ENCODE results near the gene FAM107B. TPM values are rescaled to one million over a fixed set of nuclear protein-coding genes. Genes with fewer than 3 reads are reported as not detected.

Gene FAM107B
- polyA plus RNA-seq, 4 donors: 85.6 to 118 (median 114) TPM

GRCh38 chr10:14586901-14587300, 187.8 kb downstream of the FAM107B start:
- no peak for DNase-seq (ENCODE audit: low read depth in 4 of 4, low spot score in 3 of 4)

GRCh38 chr10:14585287-14586193, 189.2 kb downstream of the FAM107B start:
- no peak for DNase-seq (ENCODE audit: low read depth in 4 of 4, low spot score in 3 of 4)

GRCh38 chr10:14584661-14585060, 190.0 kb downstream of the FAM107B start:
- DNase-seq (ENCODE audit: low read depth in 4 of 4, low spot score in 3 of 4): no peak

- DNase-seq (ENCODE audit: low read depth in 4 of 4, low spot score in 3 of 4): no peak
Measured at GRCh38 chr10:14583967-14584366, 190.7 kb downstream of the FAM107B start.

DNA sequence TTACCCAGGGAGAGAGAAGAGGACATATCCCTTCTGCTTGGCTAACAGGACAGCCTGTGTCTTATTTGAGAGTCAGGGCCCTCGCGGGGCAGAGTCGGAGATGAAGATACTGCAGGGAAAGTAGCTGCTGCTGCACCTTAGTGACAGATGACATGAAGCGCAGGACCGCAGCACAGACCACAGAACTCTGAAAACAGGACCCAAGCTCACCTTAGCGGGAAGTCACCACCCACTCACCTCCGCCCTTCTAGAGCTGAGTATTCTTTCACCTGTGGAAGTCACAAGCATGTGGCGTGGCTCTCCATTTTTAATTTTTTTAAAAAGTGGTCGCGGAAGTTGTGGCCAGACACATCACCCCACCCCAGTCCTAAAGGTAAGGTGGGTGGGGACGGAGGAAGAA, 191.4 kb downstream of the FAM107B start:
- no peak for DNase-seq (ENCODE audit: low read depth in 4 of 4, low spot score in 3 of 4)

- DNase-seq (ENCODE audit: low read depth in 4 of 4, low spot score in 3 of 4): no peak
Measured at GRCh38 chr10:14581553-14582321, 193.0 kb downstream of the FAM107B start.

- DNase-seq (ENCODE audit: low read depth in 4 of 4, low spot score in 3 of 4): no peak
Measured at GRCh38 chr10:14580671-14581332, 193.9 kb downstream of the FAM107B start.

- no peak for DNase-seq (ENCODE audit: low read depth in 4 of 4, low spot score in 3 of 4)
Measured at GRCh38 chr10:14579405-14579804, 195.3 kb downstream of the FAM107B start.

DNA sequence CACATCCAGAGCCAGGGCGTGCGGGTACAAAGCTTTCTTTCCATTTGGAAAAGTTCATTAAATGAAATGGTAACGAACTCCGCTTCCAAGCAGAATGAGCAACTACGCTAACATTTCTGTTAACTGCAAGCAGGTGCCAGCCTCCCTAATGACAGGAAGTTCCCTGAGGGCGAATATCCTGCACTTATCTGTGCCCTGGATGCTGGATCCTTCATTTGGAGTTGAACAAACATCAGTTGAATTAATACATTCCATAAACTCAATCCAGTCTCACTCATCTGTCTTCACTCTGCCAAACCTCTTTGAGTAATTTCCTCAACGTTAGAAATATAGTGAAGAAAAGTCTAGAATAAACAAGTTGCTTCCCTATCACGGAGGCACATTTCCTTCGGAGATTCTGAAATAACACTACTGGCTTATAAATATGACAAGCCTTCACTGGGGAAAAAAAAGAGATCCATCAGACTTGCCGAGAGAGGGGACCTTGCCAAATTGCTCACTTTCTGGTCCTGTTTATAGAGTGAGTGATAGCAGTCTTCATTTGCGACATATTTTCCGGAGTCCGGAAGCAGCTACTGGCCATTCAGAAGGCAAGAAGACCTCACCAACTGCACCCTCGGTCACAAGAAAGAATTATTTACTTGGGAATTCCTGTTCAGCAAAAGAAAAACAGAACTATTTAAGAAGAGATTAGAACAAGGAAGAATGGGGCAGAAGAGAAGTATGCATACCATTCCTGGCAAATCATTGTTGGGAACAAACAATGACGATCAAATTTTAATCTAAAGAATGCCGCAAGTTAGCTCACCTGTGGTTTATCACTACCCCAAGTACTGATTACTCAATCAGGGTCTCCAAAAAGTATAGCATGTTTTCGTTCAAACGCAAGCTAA, 196.4 kb downstream of the FAM107B start:
- DNase-seq (ENCODE audit: low read depth in 4 of 4, low spot score in 3 of 4): no peak

DNA sequence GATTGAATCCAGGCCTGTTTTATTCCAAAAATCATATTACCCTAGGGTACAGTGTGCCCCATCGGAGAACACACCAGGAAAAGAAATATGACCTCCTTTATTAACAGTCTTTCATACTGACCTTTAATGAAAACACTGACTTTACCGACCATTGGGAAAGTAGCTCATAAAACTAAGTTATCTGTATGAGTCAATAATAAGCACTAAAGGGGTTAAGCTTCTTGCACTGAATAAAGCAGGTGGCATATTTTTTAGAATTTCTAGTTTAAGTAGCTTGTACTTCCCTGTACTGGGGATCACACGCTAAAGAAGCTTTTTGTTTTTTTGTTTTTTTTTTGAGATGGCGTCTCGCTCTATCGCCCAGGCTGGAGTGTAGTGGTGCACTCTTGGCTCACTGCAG, 199.8 kb downstream of the FAM107B start:
- no peak for DNase-seq (ENCODE audit: low read depth in 4 of 4, low spot score in 3 of 4)

- DNase-seq (ENCODE audit: low read depth in 4 of 4, low spot score in 3 of 4): no peak
Measured at GRCh38 chr10:14574291-14574690, 200.4 kb downstream of the FAM107B start.

DNA sequence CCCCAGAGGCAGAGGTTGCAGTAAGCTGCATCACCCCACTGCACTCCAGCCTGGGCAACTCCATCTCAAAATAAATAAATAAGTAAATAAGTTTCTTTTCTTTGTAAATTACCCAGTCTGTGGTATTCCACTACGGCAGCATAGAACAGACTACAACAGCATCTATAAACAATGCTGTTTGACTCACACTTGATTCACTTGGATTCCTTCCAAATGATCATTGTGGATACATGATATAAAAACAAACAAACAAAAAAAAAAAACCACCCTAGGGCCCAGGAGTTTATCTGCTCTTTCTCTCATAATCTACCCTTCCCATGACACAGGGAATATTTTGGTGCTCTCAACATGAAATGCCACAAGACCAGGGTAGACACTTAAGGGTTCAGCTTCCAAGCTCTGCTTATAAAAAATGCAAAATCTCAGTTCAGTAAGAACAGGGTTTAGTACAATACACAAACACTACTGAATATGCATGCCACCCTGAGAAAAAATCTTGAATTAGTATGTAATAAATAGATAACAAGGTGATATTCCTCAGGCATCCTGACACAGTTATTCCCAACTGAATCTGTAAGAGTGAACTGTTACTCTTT, 200.9 kb downstream of the FAM107B start:
- DNase-seq (ENCODE audit: low read depth in 4 of 4, low spot score in 3 of 4): no peak

- DNase-seq (ENCODE audit: low read depth in 4 of 4, low spot score in 3 of 4): no peak
Measured at GRCh38 chr10:14572811-14573210, 201.9 kb downstream of the FAM107B start.

- no peak for DNase-seq (ENCODE audit: low read depth in 4 of 4, low spot score in 3 of 4)
Measured at GRCh38 chr10:14571866-14572507, 202.7 kb downstream of the FAM107B start.

DNA sequence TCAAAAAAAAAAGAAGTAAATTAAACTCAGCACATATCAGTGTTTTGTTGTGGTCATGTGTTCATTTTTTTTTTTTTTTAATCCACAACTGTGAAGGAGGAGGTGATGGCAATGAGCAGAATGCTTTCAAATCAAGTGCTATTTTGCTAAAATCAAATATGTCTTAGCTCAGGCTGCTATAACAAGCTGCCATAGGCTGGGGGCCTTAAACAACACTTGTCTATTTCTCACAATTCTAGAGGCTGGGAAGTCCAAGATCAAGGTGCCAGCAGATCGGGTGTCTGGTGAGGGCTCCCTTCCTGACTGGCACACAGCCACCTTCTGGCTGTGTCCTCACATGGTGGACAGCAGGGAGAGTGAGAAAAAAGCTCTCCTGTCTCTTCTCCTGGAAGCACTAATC, 203.9 kb downstream of the FAM107B start:
- DNase-seq (ENCODE audit: low read depth in 4 of 4, low spot score in 3 of 4): no peak

- DNase-seq (ENCODE audit: low read depth in 4 of 4, low spot score in 3 of 4): no peak
Measured at GRCh38 chr10:14569274-14570060, 205.2 kb downstream of the FAM107B start.

- no peak for DNase-seq (ENCODE audit: low read depth in 4 of 4, low spot score in 3 of 4)
Measured at GRCh38 chr10:14567421-14567820, 207.3 kb downstream of the FAM107B start.

DNA sequence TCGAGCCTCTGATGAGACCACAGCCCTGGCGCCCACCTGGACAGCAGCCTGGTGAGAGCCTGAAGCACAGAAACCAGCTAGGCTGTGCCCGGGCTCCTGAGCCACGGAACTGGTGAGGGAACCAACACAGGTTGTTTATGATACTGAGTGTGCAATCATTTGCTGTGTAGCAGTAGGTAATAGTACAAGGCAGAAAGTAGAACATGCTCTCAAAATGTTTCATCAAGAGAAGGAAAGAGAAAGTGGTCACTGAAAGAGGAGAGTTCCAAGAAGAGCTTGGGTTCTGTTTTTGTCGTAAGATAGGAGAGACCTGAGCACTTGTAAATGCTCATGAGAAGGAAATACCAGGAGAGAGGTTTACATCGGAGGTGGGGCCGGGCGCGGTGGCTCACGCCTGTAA, 208.2 kb downstream of the FAM107B start:
- no peak for DNase-seq (ENCODE audit: low read depth in 4 of 4, low spot score in 3 of 4)

DNA sequence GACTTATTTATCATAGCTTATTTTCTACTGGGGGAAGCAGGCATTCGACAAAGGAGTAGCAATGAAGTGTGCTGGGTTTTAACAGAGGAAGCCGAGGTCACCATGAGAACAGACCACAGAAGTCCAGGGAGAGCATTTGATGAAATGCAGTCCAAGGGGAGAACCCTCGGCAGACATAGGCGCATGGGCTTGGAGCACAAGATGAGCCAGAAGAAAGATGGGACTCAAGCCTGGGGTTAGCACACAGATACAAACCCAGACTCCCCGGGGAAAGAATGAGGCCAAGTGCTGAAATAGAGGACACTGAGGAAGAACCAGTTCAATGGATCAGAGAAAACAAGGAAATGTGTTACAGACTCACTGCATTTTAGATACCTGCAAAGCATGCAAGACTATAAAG, 209.5 kb downstream of the FAM107B start:
- DNase-seq (ENCODE audit: low read depth in 4 of 4, low spot score in 3 of 4): no peak
